GM15510 (cell line): Measurements from ENCODE around the gene NDRG4.

Source experiments
- POLR2A ChIP-seq: IDR thresholded peaks from 3 replicates; pipeline ENCODE4 v1.6.1; 2011; ENCODE audit warnings: borderline replicate concordance; ENCODE audit not compliant: insufficient read length; ENCODE audit errors: extremely low read depth

Gene NDRG4

GRCh38 chr16:58481226-58481869, 18.6 kb upstream of the NDRG4 start:
- no peak for TF ChIP-seq POLR2A

- TF ChIP-seq POLR2A, result no peak
Measured at GRCh38 chr16:58481931-58482330, 18.0 kb upstream of the NDRG4 start.

GRCh38 chr16:58485184-58485887, 14.6 kb upstream of the NDRG4 start:
- TF ChIP-seq POLR2A, result no peak

GRCh38 chr16:58487566-58488351, 12.2 kb upstream of the NDRG4 start:
- TF ChIP-seq POLR2A, result no peak

GRCh38 chr16:58488531-58488930, 11.4 kb upstream of the NDRG4 start:
- no peak for TF ChIP-seq POLR2A

GRCh38 chr16:58490065-58490464, 9.9 kb upstream of the NDRG4 start:
- TF ChIP-seq POLR2A, result no peak

- no peak for TF ChIP-seq POLR2A
Measured at GRCh38 chr16:58492066-58492465, 7.9 kb upstream of the NDRG4 start.

GRCh38 chr16:58492735-58493134, 7.2 kb upstream of the NDRG4 start:
- no peak for TF ChIP-seq POLR2A

- no peak for TF ChIP-seq POLR2A
Measured at GRCh38 chr16:58493756-58494431, 6.0 kb upstream of the NDRG4 start.

- no peak for TF ChIP-seq POLR2A
Measured at GRCh38 chr16:58494981-58495520, 4.9 kb upstream of the NDRG4 start.

GRCh38 chr16:58495521-58496331, 4.2 kb upstream of the NDRG4 start:
- TF ChIP-seq POLR2A, result no peak

GRCh38 chr16:58497468-58497867, 2.5 kb upstream of the NDRG4 start:
- TF ChIP-seq POLR2A, result no peak

GRCh38 chr16:58497935-58498334, 2.0 kb upstream of the NDRG4 start:
- TF ChIP-seq POLR2A, result no peak
